CD4-positive, alpha-beta T cell treated with Interleukin-15 for 4 hours (primary cell): ENCODE measurements around the gene SSR4.

ENCODE experiments used
- DNase-seq: peaks from one replicate; pipeline ENCODE4 v3.0.0-alpha.2; 2020; ENCODE audit warnings: low spot score

SSR4 gene

GRCh38 chrX:153781428-153782047 is 12.9 kb upstream of the SSR4 start:
- DNase-seq = no peak

- DNase-seq = no peak
These were observed 12.2 kb upstream of the SSR4 start for GRCh38 chrX:153782313-153782712.

GRCh38 chrX:153782871-153783270 is 11.6 kb upstream of the SSR4 start:
- DNase-seq = no peak

- no peak for DNase-seq
These were observed 11.0 kb upstream of the SSR4 start for GRCh38 chrX:153783378-153784013.

GRCh38 chrX:153784325-153784967 is 10.0 kb upstream of the SSR4 start:
- DNase-seq = no peak

DNA sequence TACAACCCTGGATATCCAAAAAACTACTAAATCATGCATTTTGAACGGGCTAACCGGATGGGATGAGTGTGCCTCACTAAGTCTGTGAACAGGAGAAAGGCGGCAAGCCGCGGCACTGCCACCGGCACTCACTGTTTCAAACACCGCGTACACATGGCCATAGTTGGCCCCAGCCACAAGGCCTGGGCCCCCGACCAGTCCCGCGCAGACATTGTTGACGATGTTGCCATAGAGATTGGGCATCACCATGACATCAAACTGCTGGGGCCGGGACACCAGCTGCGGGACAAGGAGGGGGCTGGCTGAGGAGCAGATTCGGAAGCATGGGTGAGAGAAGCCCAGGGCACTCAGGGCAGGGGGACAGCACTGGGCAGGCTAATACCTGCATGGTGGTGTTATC is 7.8 kb upstream of the SSR4 start:
- DNase-seq = no peak

- no peak for DNase-seq
These were observed 4.8 kb upstream of the SSR4 start for GRCh38 chrX:153789654-153790053.

DNA sequence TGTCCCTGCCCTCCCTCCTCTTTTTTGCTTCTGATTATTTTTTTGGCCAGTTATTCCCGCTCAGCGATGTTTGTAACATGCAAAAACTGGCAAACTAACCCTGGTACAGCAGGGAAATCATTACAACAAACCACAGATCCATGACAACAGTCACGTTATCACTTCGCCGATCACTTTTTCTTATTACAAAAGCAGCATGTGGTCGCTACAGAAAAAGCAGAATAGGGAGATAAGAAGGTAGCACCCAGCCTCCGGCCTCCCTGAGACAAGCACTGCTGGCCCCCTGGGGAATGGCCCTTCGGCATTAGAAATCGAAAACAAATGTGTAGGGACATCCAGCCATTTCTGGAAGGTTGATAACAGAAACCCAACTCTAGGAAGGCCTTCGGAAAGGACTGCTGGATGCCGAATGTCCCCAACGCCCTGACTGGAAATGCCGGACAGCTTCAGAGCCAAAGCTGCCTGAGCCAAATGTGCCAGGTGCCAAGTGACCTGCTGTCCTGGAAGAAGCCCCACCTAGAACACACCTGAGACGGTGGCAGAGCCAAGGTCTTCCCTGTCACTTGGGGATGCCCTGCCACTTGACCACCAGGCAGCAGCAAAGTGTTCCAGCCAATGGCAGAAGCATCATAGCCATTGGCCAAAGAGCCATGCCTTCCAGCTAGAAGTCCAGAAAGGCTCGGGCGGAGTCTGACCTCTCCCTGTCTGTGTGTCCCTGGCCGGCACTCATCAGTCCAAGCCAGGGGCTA is 3.2 kb upstream of the SSR4 start:
- DNase-seq = no peak

GRCh38 chrX:153792368-153792767 is 2.1 kb upstream of the SSR4 start:
- no peak for DNase-seq

DNA sequence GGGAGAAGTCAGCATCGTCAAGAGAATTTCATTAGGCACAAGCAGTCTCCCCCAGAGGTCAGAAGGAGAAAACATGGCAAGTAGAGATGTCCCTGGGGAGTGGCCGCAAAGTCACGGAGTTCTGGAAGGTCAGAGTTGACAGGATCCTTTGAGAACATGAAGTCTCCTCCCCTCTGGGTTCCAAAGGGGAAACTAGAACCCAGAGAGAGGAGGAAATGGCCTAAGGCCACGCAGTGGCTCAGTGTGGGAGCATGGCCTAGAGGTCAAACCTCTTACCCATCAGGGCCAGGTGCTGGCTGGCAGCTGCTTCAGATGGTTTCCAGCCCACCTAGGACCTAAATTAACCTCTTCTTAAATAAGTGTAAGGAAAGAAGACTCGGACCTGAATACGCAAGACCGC is 1.2 kb upstream of the SSR4 start:
- DNase-seq = no peak

DNA sequence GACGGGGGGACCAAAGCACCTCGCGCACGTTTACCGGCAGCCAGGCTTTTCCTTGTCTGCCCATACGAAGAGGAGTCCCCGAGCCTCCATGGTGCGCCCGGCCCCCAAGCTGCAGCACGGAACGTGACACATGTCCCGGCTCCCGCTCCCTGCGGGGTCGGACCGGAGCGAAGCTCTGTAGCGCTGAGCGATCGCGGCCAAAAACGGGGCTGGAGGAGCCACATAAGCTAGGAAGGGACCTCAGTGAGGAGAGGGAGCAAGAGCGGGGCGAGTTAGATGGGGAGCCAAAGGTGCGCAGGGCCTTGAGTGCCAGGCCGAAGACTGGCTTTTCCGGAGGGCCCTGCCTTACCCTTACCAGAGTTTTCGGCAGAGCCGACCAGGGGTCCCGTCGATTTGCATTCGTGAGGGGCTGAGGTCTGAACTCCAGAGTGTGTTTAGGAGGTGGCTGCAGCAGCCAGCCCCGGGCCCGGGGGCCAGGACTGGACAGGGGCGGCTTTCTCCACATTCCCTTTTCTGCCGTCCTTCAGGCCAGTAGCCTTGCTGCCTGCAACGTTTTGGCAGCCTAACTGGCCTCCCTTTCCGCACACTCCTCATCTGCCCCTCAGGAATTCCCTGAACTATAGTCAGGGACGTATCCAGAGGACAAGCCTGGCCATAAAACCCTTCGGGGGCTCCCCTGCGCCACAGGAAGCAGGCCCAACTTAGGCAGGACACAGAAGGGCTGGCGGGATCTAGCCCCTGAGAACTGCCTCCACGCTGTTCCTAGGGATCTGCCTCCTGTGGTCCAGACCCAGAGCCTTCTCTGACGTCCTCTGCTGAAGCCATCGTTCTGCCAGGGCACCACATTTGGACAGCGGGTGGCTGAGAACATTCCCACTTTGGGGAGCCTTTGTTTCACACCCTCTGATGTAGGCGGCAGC is 689 bp downstream of the SSR4 start:
- no peak for DNase-seq

DNA sequence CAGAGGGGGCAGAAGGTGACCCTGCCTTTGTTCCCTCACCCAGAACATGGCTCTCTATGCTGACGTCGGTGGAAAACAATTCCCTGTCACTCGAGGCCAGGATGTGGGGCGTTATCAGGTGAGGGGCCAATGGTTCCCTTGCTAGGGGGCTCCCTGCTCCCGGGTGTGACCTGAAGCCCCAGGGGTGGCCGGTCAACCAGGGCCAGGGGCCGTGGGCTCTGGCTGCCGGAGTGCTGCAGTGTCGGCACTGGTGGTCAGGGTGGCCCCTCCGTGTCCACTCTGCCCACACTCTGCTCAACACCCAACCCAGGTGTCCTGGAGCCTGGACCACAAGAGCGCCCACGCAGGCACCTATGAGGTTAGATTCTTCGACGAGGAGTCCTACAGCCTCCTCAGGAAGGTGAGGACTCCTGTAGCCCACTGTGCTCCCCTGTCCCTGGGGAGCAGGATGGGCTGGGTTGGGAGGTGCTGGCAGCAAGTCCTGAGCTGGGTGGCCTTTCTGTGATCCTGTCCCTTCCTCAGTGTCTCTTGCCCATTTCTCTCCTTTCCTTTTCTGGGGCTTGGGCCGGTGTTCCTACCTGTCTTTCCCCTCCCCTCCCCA is 3.0 kb downstream of the SSR4 start:
- DNase-seq = no peak

DNA sequence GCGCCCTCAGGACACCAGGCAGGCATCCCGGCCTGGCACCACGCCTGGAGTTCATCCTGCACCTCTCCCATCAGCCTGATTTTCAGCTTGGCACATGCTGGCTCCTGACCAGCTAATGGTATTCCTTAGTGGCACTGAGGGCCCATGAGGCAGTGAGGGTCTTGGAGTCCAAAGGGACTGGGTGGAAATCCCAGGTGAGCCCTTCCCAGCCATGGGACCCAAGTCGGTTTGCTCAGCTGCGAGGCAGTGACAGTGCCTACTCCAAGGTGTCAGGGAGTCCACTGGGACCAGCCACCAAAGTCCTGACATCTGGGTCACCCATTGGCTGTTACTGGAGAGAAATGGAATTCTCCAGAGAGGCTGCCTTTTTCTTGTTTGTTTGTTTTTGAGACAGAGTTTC is 4.9 kb downstream of the SSR4 start:
- no peak for DNase-seq

DNA sequence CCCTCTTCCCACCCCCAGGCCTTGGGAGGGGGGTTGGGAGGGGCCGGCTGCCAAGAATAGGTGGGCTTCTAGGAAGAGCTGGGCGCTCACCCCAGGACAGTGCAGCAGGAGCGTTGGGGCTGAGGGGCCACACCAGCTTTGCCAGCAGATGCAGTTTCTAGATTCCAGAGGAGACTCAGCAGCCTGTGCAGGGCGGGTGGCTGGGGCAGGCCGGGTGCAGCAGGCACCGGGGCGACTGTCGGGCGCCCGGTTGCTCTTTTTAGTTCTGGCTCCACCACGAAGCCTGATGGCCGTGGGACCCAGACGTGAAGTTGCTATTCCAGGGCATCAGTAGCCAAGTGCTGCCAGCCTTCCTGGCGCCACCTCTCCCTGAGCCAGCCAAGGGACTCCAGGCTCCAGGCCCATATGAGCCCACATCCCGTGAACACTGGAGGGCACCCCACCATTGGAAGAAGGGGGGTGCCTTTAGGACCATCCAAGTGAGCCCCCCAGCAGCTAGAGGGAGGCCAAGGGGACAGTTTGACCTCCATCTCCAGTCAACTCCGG is 5.8 kb downstream of the SSR4 start:
- DNase-seq = no peak

DNA sequence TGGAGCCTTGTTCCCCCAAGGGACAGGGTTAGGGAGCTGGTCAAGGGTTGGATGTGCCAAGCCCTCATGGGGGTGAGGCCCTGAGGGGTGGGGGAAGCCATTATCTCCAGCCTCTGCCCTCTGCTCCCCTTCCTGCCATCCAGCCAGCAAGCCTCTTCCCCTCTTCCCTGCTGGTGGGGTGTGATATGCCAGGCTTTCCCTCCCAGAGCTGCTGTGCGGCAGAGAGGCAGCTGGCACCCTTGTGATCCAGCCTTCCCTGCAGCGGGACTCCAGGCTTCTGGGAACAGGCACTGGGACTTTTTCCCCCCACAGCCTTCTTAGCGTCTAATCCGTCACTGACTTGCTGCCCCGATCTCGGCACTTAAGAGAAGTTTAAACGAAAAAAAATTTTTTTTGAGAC is 6.3 kb downstream of the SSR4 start:
- DNase-seq = no peak

DNA sequence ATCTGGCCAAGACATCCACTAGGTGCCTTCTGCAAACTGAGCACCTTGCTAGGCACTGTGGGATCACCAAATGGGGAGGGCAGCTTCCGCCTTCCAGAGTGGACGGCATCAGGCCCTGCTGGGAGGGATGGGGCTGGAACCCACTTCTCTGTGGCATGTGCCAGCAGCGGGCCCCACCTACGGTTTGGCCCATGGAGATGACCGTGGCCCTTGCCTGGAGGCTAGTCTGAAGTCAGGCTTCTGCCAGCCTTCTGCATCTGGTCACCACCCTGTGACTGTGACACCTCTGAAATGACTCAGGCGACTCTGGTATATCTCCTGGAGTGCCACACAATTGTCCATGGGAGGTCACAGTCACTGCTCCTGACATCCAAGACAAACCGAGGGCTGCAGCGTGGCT is 7.2 kb downstream of the SSR4 start:
- DNase-seq = no peak

DNA sequence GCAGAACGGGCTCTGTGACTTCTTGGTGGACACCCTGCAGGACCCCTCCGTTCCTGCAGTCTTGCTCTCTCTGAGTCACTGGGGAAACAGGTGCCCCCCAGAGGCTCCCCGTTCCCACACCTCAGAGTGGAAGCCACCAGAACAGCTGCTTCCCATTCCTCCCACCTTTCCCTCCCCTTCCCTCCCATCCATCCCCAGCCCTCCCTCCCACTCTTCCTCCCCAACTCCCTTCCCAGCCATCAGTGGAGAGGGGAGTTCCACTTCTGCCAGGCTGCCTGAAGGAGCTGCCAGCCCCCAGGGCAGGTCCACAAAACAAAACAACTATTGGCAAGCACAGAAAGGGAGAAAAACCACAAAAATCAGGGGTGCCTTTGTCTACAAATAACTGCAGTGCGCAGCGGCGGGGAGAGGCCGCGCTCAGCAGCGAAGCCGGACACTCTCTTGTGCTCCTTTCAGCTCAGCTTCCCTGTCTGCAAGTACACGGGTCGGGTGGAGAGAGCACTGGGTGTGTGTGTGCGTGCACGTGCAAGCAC is 8.1 kb downstream of the SSR4 start:
- no peak for DNase-seq

GRCh38 chrX:153803211-153804099 is 9.0 kb downstream of the SSR4 start:
- DNase-seq = no peak

- no peak for DNase-seq
These were observed 9.7 kb downstream of the SSR4 start for GRCh38 chrX:153804100-153804595.

DNA sequence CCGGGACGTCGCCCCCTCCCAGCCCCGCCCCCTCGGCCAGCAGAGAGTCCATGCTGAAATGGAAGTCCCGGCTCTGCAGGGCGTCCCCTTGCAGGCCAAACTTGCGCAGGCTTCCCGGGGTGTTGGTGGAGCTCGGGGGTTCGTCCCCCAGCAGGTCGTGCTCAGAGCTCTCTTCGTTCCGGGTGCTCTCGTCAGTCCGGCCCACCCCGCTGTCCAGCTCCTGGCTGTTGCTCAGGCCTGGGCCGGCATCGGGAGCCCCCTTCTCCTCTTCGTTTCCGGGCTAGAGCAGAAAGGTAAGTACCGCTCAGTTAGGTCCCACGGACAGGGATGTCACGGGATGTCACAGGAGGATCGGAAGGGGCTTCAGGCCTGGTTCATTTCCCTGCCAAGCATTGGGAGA is 10.2 kb downstream of the SSR4 start:
- no peak for DNase-seq
